Measurements from ENCODE around the gene TMPRSS11E. TPM values are rescaled to one million over a fixed set of nuclear protein-coding genes. Genes with fewer than 3 reads are reported as not detected.
"Not testable (repeated sequence)": the region's sequence is repeated elsewhere in the genome, so short reads cannot be mapped to it uniquely, and the experiment has no call there.

The TMPRSS11E gene
- total RNA-seq, 1 donor from 2014 or later: not detected

- no peak for DNase-seq (ENCODE audit: low read depth in 2 of 2)
These were observed 15.4 kb downstream of the TMPRSS11E start for GRCh38 chr4:68462691-68463090.

GRCh38 chr4:68463796-68464195 is 16.5 kb downstream of the TMPRSS11E start:
- no peak for DNase-seq (ENCODE audit: low read depth in 2 of 2)

GRCh38 chr4:68465058-68465457 is 17.8 kb downstream of the TMPRSS11E start:
- DNase-seq (ENCODE audit: low read depth in 2 of 2): no peak

GRCh38 chr4:68466185-68466584 is 18.9 kb downstream of the TMPRSS11E start:
- no peak for DNase-seq (ENCODE audit: low read depth in 2 of 2)

- DNase-seq (ENCODE audit: low read depth in 2 of 2): no peak
These were observed 19.5 kb downstream of the TMPRSS11E start for GRCh38 chr4:68466751-68467150.

- DNase-seq (ENCODE audit: low read depth in 2 of 2): no peak
These were observed 22.2 kb downstream of the TMPRSS11E start for GRCh38 chr4:68469482-68469881.

GRCh38 chr4:68476191-68476590 is 28.9 kb downstream of the TMPRSS11E start:
- DNase-seq (ENCODE audit: low read depth in 2 of 2): no peak

GRCh38 chr4:68489338-68489737 is 42.1 kb downstream of the TMPRSS11E start:
- DNase-seq (ENCODE audit: low read depth in 2 of 2): no peak

GRCh38 chr4:68490826-68491457 is 43.7 kb downstream of the TMPRSS11E start:
- DNase-seq (ENCODE audit: low read depth in 2 of 2): peak in 1 of 2 donors; percentile 1

- no peak for DNase-seq (ENCODE audit: low read depth in 2 of 2)
These were observed 47.4 kb downstream of the TMPRSS11E start for GRCh38 chr4:68494688-68495087.

GRCh38 chr4:68498413-68499007 is 51.2 kb downstream of the TMPRSS11E start:
- peak; percentile 68 to 72 for DNase-seq (ENCODE audit: low read depth in 2 of 2)

- no peak for DNase-seq (ENCODE audit: low read depth in 2 of 2)
These were observed 51.8 kb downstream of the TMPRSS11E start for GRCh38 chr4:68499021-68499420.

- DNase-seq (ENCODE audit: low read depth in 2 of 2): not testable (repeated sequence)
These were observed 56.2 kb downstream of the TMPRSS11E start for GRCh38 chr4:68503462-68503861.

GRCh38 chr4:68504836-68505235 is 57.6 kb downstream of the TMPRSS11E start:
- DNase-seq (ENCODE audit: low read depth in 2 of 2): not testable (repeated sequence)

GRCh38 chr4:68505452-68505851 is 58.2 kb downstream of the TMPRSS11E start:
- not testable (repeated sequence) for DNase-seq (ENCODE audit: low read depth in 2 of 2)

- no peak for DNase-seq (ENCODE audit: low read depth in 2 of 2)
These were observed 71.6 kb downstream of the TMPRSS11E start for GRCh38 chr4:68518889-68519288.

GRCh38 chr4:68520985-68521384 is 73.7 kb downstream of the TMPRSS11E start:
- no peak for DNase-seq (ENCODE audit: low read depth in 2 of 2)

GRCh38 chr4:68522232-68522631 is 75.0 kb downstream of the TMPRSS11E start:
- not testable (repeated sequence) for DNase-seq (ENCODE audit: low read depth in 2 of 2)

GRCh38 chr4:68535974-68536373 is 88.7 kb downstream of the TMPRSS11E start:
- DNase-seq (ENCODE audit: low read depth in 2 of 2): no peak

GRCh38 chr4:68536375-68536774 is 89.1 kb downstream of the TMPRSS11E start:
- DNase-seq (ENCODE audit: low read depth in 2 of 2): no peak

- DNase-seq (ENCODE audit: low read depth in 2 of 2): not testable (repeated sequence)
These were observed 95.5 kb downstream of the TMPRSS11E start for GRCh38 chr4:68542742-68543141.
